ENCODE results near the gene BICC1. TPM values are rescaled to one million over a fixed set of nuclear protein-coding genes. Genes with fewer than 3 reads are reported as not detected.

The BICC1 gene
- total and polyA plus RNA-seq, 2 of the 13 experiments (the other 11 are each of a cell fraction or from before 2014, with no cell fraction given), result 0.18 to 1.5 TPM

GRCh38 chr10:58666024-58666423 lies 153.4 kb downstream of the BICC1 start (continued):
- no peak for TF ChIP-seq ZBTB26 (CRISPR knock-in tag; IDR thresholded peaks at IDR 0.05; ENCODE audit: borderline replicate concordance)
- TF ChIP-seq SALL1 (CRISPR knock-in tag; IDR thresholded peaks at IDR 0.05), result no peak
- no peak for TF ChIP-seq EZH2 (conservative IDR thresholded peaks at IDR 0.05; ENCODE audit: low read depth, low read length)
- no peak for TF ChIP-seq MATR3 (CRISPR knock-in tag; IDR thresholded peaks at IDR 0.05)
- no peak for TF ChIP-seq ZNF558 (CRISPR knock-in tag; IDR thresholded peaks at IDR 0.05; ENCODE audit: borderline replicate concordance)
- no peak for TF ChIP-seq SMAD1 (CRISPR knock-in tag; IDR thresholded peaks at IDR 0.05; ENCODE audit: borderline replicate concordance, low read depth)
- no peak for TF ChIP-seq CC2D1A (CRISPR knock-in tag; IDR thresholded peaks at IDR 0.05)
- peak; percentile 90; the same call in 1 of the 2 replicates for TF ChIP-seq IRF1 (CRISPR knock-in tag; IDR thresholded peaks at IDR 0.05; ENCODE audit: low read depth)
- TF ChIP-seq ASH2L (IDR thresholded peaks at IDR 0.05; ENCODE audit: insufficient read length, low read depth, low read length), result peak; percentile 71
- TF ChIP-seq AFF4 (CRISPR knock-in tag; IDR thresholded peaks at IDR 0.05), result no peak
- TF ChIP-seq ZBTB10 (CRISPR knock-in tag; IDR thresholded peaks at IDR 0.05; ENCODE audit: borderline replicate concordance), result no peak
- TF ChIP-seq ZNF589 (CRISPR knock-in tag; conservative IDR thresholded peaks at IDR 0.05), result no peak
- TF ChIP-seq PRDM10 (CRISPR knock-in tag; IDR thresholded peaks at IDR 0.05; ENCODE audit: low read depth), result no peak
- no peak for TF ChIP-seq ZMAT5 (CRISPR knock-in tag; IDR thresholded peaks at IDR 0.05; ENCODE audit: borderline replicate concordance, low read depth)
